NT2/D1 (cell line): ENCODE data around the gene THSD7A.

Source experiments
- DNase-seq: peaks from one replicate; pipeline ENCODE4 v3.0.0-alpha.2; 2011; ENCODE audit warnings: low read depth, low spot score
- H3K27me3 ChIP-seq: 2 replicates; pipeline ENCODE4 v1.6.0; 2011; ENCODE audit warnings: mild to moderate bottlenecking; ENCODE audit not compliant: insufficient read length, insufficient read depth
- H3K36me3 ChIP-seq: 2 replicates; pipeline ENCODE4 v1.6.1; 2011; ENCODE audit warnings: mild to moderate bottlenecking, low read length, mixed read lengths; ENCODE audit not compliant: insufficient read depth, insufficient read length
- H3K4me1 ChIP-seq: 2 replicates; pipeline ENCODE4 v1.5.1; 2011; ENCODE audit not compliant: insufficient read depth, insufficient read length
- H3K4me3 ChIP-seq: 2 replicates; pipeline ENCODE4 v1.5.1; 2011; ENCODE audit warnings: low read depth; ENCODE audit not compliant: insufficient read length
- H3K9ac ChIP-seq: 2 replicates; pipeline ENCODE4 v1.6.0; 2011; ENCODE audit warnings: low read depth; ENCODE audit not compliant: insufficient read length
- H3K9me3 ChIP-seq: 2 replicates; pipeline ENCODE4 v1.5.1; 2011; ENCODE audit warnings: mild to moderate bottlenecking, low read length; ENCODE audit not compliant: insufficient read depth
- SUZ12 ChIP-seq: IDR thresholded peaks from 2 replicates; pipeline ENCODE4 v1.6.1; 2011; ENCODE audit not compliant: insufficient read length, insufficient read depth; ENCODE audit errors: extremely low read depth
- YY1 ChIP-seq: IDR thresholded peaks from 2 replicates; pipeline ENCODE4 v1.6.1; 2011; ENCODE audit not compliant: insufficient read length, insufficient read depth
- ZNF274 ChIP-seq: IDR thresholded peaks from 2 replicates; pipeline ENCODE4 v1.6.1; 2011; ENCODE audit warnings: mild to moderate bottlenecking, low read depth, low read length

THSD7A gene

GRCh38 chr7:11689096-11689495 lies 142.9 kb downstream of the THSD7A start:
- no peak for DNase-seq
- Histone ChIP-seq H3K9me3 (no peaks in the 10 kb centered on the region), H3K36me3 (no peaks in the 10 kb centered on the region), H3K4me1 (no peaks in the 10 kb centered on the region), H3K9ac (no peak overlapping the region), H3K4me3 (no peak overlapping the region), H3K27me3 (no peaks in the 10 kb centered on the region)
- TF ChIP-seq ZNF274 (no peak), YY1 (no peak), SUZ12 (no peak)

GRCh38 chr7:11681461-11681860 lies 150.5 kb downstream of the THSD7A start:
- DNase-seq = no peak
- H3K9me3 ChIP-seq = no peaks in the 10 kb centered on the region
- H3K9ac ChIP-seq = no peak overlapping the region
- H3K4me1 ChIP-seq = no peaks in the 10 kb centered on the region
- TF ChIP-seq ZNF274 (no peak), SUZ12 (no peak), YY1 (no peak)
- no peaks in the 10 kb centered on the region for H3K36me3 ChIP-seq
- H3K4me3 ChIP-seq = no peak overlapping the region
- H3K27me3 ChIP-seq = no peaks in the 10 kb centered on the region

- no peak for DNase-seq
- Histone ChIP-seq H3K4me3 (no peak overlapping the region), H3K9ac (no peak overlapping the region), H3K27me3 (no peaks in the 10 kb centered on the region), H3K36me3 (no peaks in the 10 kb centered on the region), H3K4me1 (no peaks in the 10 kb centered on the region), H3K9me3 (no peaks in the 10 kb centered on the region)
- TF ChIP-seq ZNF274 (no peak), SUZ12 (no peak), YY1 (no peak)
Measured at GRCh38 chr7:11675163-11675562, 156.8 kb downstream of the THSD7A start.

GRCh38 chr7:11668727-11669126 lies 163.3 kb downstream of the THSD7A start:
- no peaks in the 10 kb centered on the region for H3K9me3 ChIP-seq
- no peak overlapping the region for H3K4me3 ChIP-seq
- TF ChIP-seq SUZ12 (no peak), ZNF274 (no peak), YY1 (no peak)
- H3K4me1 ChIP-seq = no peaks in the 10 kb centered on the region
- H3K9ac ChIP-seq = no peak overlapping the region
- no peaks in the 10 kb centered on the region for H3K36me3 ChIP-seq
- H3K27me3 ChIP-seq = no peaks in the 10 kb centered on the region
- no peak for DNase-seq

GRCh38 chr7:11667810-11668185 lies 164.2 kb downstream of the THSD7A start:
- no peaks in the 10 kb centered on the region for H3K27me3 ChIP-seq
- H3K4me1 ChIP-seq = no peaks in the 10 kb centered on the region
- TF ChIP-seq ZNF274 (no peak), SUZ12 (no peak), YY1 (no peak)
- H3K4me3 ChIP-seq = no peak overlapping the region
- no peak overlapping the region for H3K9ac ChIP-seq
- no peak for DNase-seq
- no peaks in the 10 kb centered on the region for H3K36me3 ChIP-seq
- no peaks in the 10 kb centered on the region for H3K9me3 ChIP-seq

- H3K9me3 ChIP-seq = no peaks in the 10 kb centered on the region
- no peaks in the 10 kb centered on the region for H3K36me3 ChIP-seq
- H3K4me1 ChIP-seq = no peaks in the 10 kb centered on the region
- no peak overlapping the region for H3K4me3 ChIP-seq
- no peak for DNase-seq
- H3K27me3 ChIP-seq = no peaks in the 10 kb centered on the region
- no peak overlapping the region for H3K9ac ChIP-seq
- TF ChIP-seq SUZ12 = no peak
- TF ChIP-seq ZNF274 = no peak
- TF ChIP-seq YY1 = no peak
Measured at GRCh38 chr7:11667071-11667809, 164.8 kb downstream of the THSD7A start.

- no peak overlapping the region for H3K9ac ChIP-seq
- no peaks in the 10 kb centered on the region for H3K4me1 ChIP-seq
- no peaks in the 10 kb centered on the region for H3K27me3 ChIP-seq
- no peak for TF ChIP-seq SUZ12
- TF ChIP-seq ZNF274 = no peak
- TF ChIP-seq YY1 = no peak
- H3K4me3 ChIP-seq = no peak overlapping the region
- no peaks in the 10 kb centered on the region for H3K36me3 ChIP-seq
- DNase-seq = no peak
- H3K9me3 ChIP-seq = no peaks in the 10 kb centered on the region
Measured at GRCh38 chr7:11665357-11665756, 166.6 kb downstream of the THSD7A start.
